Measurements from ENCODE around the gene MPP2.

DNA sequence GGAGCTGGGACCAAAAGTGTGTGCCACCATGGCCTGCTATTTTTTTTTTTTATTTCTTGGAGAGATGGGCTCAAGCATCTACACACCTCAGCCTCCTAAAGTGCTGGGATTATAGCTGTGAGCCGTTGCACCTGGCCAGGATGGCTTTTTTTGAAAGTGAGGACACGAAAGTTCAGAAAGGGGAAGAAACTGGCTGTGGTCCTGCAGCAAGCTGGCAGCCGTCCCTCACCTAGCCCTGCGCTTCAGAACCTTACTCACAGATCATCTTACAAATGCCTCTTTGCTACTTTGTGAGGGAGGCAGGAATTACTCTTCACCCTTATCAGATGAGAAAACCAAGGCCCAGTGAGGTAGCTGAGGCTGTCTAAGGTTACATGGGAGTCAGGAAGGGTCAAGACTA lies 39.4 kb upstream of the MPP2 start:
- TF ChIP-seq CTCF (IDR thresholded peaks at IDR 0.05; ENCODE audit: insufficient read depth, low read length, poor library complexity, severe bottlenecking) (no peak), EZH2phosphoT487 (conservative IDR thresholded peaks at IDR 0.05; ENCODE audit: low read length) (no peak)
